Breast epithelium (tissue), 4 donors: Measurements from ENCODE around the gene CERS4. TPM values are rescaled to one million over a fixed set of nuclear protein-coding genes. Genes with fewer than 3 reads are reported as not detected.

ENCODE experiments used
- DNase-seq, 2 donors: peaks; one replicate each; pipeline ENCODE4 v3.0.0-alpha.2; 2019; ENCODE audit warnings: low spot score in 2 of 2
- H3K27ac ChIP-seq, 2 donors: fragments of 200-600 bp; sonication (generic) in 1 of 2; one replicate each; pipeline ENCODE4 v1.5.1; 2016 to 2019; ENCODE audit warnings: mild to moderate bottlenecking in 1 of 2
- H3K27me3 ChIP-seq, 2 donors: fragments of 200-600 bp; sonication (generic) in 1 of 2; one replicate each; pipeline versions ENCODE4 v1.5.1 to v1.6.0; 2017 to 2019; ENCODE audit warnings: control low read depth in 1 of 2, mild to moderate bottlenecking in 1 of 2
- H3K36me3 ChIP-seq: fragments of 200-600 bp; one replicate; pipeline ENCODE4 v1.5.1; 2019
- H3K4me1 ChIP-seq, 2 donors: fragments of 200-600 bp; sonication (generic); one replicate each; pipeline ENCODE4 v1.5.1; 2016 to 2019; ENCODE audit warnings: control low read depth in 1 of 2
- H3K4me3 ChIP-seq, 3 donors: fragments of 200-600 bp; sonication (generic); 1 replicate in 2 of 3; 2 replicates in 1 of 3; pipeline ENCODE4 v1.5.1; 2016 to 2019; ENCODE audit warnings: mild to moderate bottlenecking in 3 of 3, moderate library complexity in 2 of 3
- H3K9me3 ChIP-seq, 2 donors: fragments of 200-600 bp; sonication (generic) in 1 of 2; one replicate each; pipeline ENCODE4 v1.5.1; 2016 to 2019; ENCODE audit warnings: control low read depth in 1 of 2
- CTCF ChIP-seq, 3 donors: fragments of 450-650 bp; IDR thresholded peaks; one replicate each; pipeline ENCODE4 v1.5.1; 2016 to 2017; ENCODE audit warnings: antibody characterized with exemption in 3 of 3, mild to moderate bottlenecking in 3 of 3, moderate library complexity in 3 of 3
- POLR2A ChIP-seq: fragments of 450-650 bp; IDR thresholded peaks from one replicate; pipeline ENCODE4 v1.6.1; 2016; ENCODE audit warnings: antibody characterized with exemption, mild to moderate bottlenecking, moderate library complexity
- POLR2AphosphoS5 ChIP-seq, 3 donors: sonication (generic); formaldehyde crosslinking; IDR thresholded peaks; one replicate each; pipeline ENCODE4 v1.6.1; 2017; ENCODE audit warnings: antibody characterized with exemption in 3 of 3
- intact Hi-C: fragments of 100-400 bp; cut with DNase I; formaldehyde crosslinking; loops from one replicate; pipeline ENCODE4 v1.15.1; 2023; ENCODE audit warnings: low total_unique reads
- total RNA-seq, 3 donors: library from RNA; depleted of rRNA; stranded (reverse); fragments of >200 nt; gene quantifications; one replicate each; pipeline ENCODE4 v1.1.0, GENCODE V29; 2016

The CERS4 gene
- total RNA-seq, 3 donors from 2014 or later = 26.4 to 141 (median 64.1) TPM

GRCh38 chr19:8174706-8175105 lies 34.5 kb upstream of the CERS4 start:
- Histone ChIP-seq H3K27ac (no peak overlapping the region), H3K36me3 (no peaks in the 10 kb centered on the region), H3K4me1 (no peaks in the 10 kb centered on the region), H3K4me3 (no peak overlapping the region), H3K9me3 (no peaks in the 10 kb centered on the region), H3K27me3 (no peaks in the 10 kb centered on the region)
- TF ChIP-seq POLR2A = no peak
- TF ChIP-seq CTCF (IDR thresholded peaks at IDR 0.05) = no peak
- TF ChIP-seq POLR2AphosphoS5 (IDR thresholded peaks at IDR 0.05) = no peak
- DNase-seq = peak in 1 of 2 donors; percentile 30
- intact Hi-C loops = no loop called here

- H3K4me1 ChIP-seq = no peaks in the 10 kb centered on the region
- no peaks in the 10 kb centered on the region for H3K9me3 ChIP-seq
- H3K36me3 ChIP-seq = no peaks in the 10 kb centered on the region
- H3K27ac ChIP-seq = peak overlapping the region in 1 of 2 donors; percentile 48
- intact Hi-C loops = no loop called here
- DNase-seq = no peak
- no peak for TF ChIP-seq POLR2AphosphoS5 (IDR thresholded peaks at IDR 0.05)
- no peak for TF ChIP-seq POLR2A
- no peak for TF ChIP-seq CTCF (IDR thresholded peaks at IDR 0.05)
- no peak overlapping the region for H3K4me3 ChIP-seq
- no peaks in the 10 kb centered on the region for H3K27me3 ChIP-seq
These were observed 29.2 kb upstream of the CERS4 start for GRCh38 chr19:8180018-8180417.

GRCh38 chr19:8184274-8184673 lies 24.9 kb upstream of the CERS4 start:
- no peak for TF ChIP-seq POLR2AphosphoS5 (IDR thresholded peaks at IDR 0.05)
- TF ChIP-seq CTCF (IDR thresholded peaks at IDR 0.05) = no peak
- no peak for TF ChIP-seq POLR2A
- intact Hi-C loops = no loop called here

GRCh38 chr19:8185343-8186068 lies 23.7 kb upstream of the CERS4 start:
- H3K4me3 ChIP-seq = no peak overlapping the region
- H3K4me1 ChIP-seq = no peaks in the 10 kb centered on the region
- intact Hi-C loops = no loop called here
- H3K27me3 ChIP-seq = no peaks in the 10 kb centered on the region
- no peak for DNase-seq
- H3K9me3 ChIP-seq = no peaks in the 10 kb centered on the region
- TF ChIP-seq POLR2AphosphoS5 (IDR thresholded peaks at IDR 0.05) = no peak
- no peak for TF ChIP-seq POLR2A
- TF ChIP-seq CTCF (IDR thresholded peaks at IDR 0.05) = no peak
- H3K27ac ChIP-seq = no peak overlapping the region
- H3K36me3 ChIP-seq = no peaks in the 10 kb centered on the region

More at GRCh38 chr19:8184274-8184673, 24.9 kb upstream of the CERS4 start:
- H3K4me1 ChIP-seq = no peaks in the 10 kb centered on the region
- H3K27ac ChIP-seq = no peak overlapping the region
- no peaks in the 10 kb centered on the region for H3K27me3 ChIP-seq
- H3K36me3 ChIP-seq = no peaks in the 10 kb centered on the region
- H3K4me3 ChIP-seq = no peak overlapping the region
- DNase-seq = no peak
- H3K9me3 ChIP-seq = no peaks in the 10 kb centered on the region

GRCh38 chr19:8192221-8192820 lies 16.8 kb upstream of the CERS4 start:
- H3K27ac ChIP-seq = no peak overlapping the region
- no peaks in the 10 kb centered on the region for H3K4me1 ChIP-seq
- no peaks in the 10 kb centered on the region for H3K27me3 ChIP-seq
- H3K36me3 ChIP-seq = no peaks in the 10 kb centered on the region
- TF ChIP-seq POLR2A (no peak), POLR2AphosphoS5 (IDR thresholded peaks at IDR 0.05) (no peak), CTCF (IDR thresholded peaks at IDR 0.05) (no peak)
- no peaks in the 10 kb centered on the region for H3K9me3 ChIP-seq
- DNase-seq = no peak
- intact Hi-C loops = no loop called here
- H3K4me3 ChIP-seq = no peak overlapping the region
